Sciatic nerve (tissue), 2 donors: ENCODE measurements around the gene ALOXE3. TPM values are rescaled to one million over a fixed set of nuclear protein-coding genes. Genes with fewer than 3 reads are reported as not detected.
"Not testable (repeated sequence)": the region's sequence is repeated elsewhere in the genome, so short reads cannot be mapped to it uniquely, and the experiment has no call there.

Source experiments
- ATAC-seq: fragments of 200-7000 bp; cut with Tn5 transposase; one replicate; pipeline ENCODE4 v1.9.1; 2020; ENCODE audit warnings: mild to moderate bottlenecking, moderate library complexity
- DNase-seq: peaks from one replicate; pipeline ENCODE4 v3.0.0-alpha.2; 2020; ENCODE audit warnings: low spot score
- intact Hi-C: fragments of 100-400 bp; cut with DNase I; formaldehyde crosslinking; loops from one replicate; pipeline ENCODE4 v1.14.2; 2022
- total RNA-seq: library from RNA; stranded (reverse); fragmentation: NEBNext Ultra II Directional; extraction: Animal tissue kit (Norgen Biotek cat#: 25700); gene quantifications from one replicate; pipeline ENCODE4 v1.2.1, GENCODE V29; 2021
- donor health status: DM: no; HTN: no; CAD: no.
- donor health status: DM: no; HTN: no; CAD: no.

The ALOXE3 gene
- total RNA-seq, 1 donor from 2014 or later: not detected

GRCh38 chr17:8064561-8065019 is 53.7 kb downstream of the ALOXE3 start:
- intact Hi-C loops: no loop called here
- no peak for DNase-seq
- ATAC-seq: no peak

- DNase-seq (no peak), ATAC-seq (no peak)
- intact Hi-C loops: no loop called here
Observed at GRCh38 chr17:8063761-8064534, 54.4 kb downstream of the ALOXE3 start.

- ATAC-seq (no peak), DNase-seq (no peak)
- intact Hi-C loops: no loop called here
Observed at GRCh38 chr17:8062807-8063483, 55.4 kb downstream of the ALOXE3 start.

GRCh38 chr17:8062435-8062806 is 55.9 kb downstream of the ALOXE3 start:
- intact Hi-C loops: no loop called here
- DNase-seq (no peak), ATAC-seq (no peak)

GRCh38 chr17:8061851-8062250 is 56.5 kb downstream of the ALOXE3 start:
- ATAC-seq, intact Hi-C loops, DNase-seq: not testable (repeated sequence)

GRCh38 chr17:8060274-8060673 is 58.0 kb downstream of the ALOXE3 start:
- DNase-seq (no peak), ATAC-seq (peak; percentile 62)
- intact Hi-C loops: no loop called here

- ATAC-seq (no peak), DNase-seq (no peak)
- intact Hi-C loops: no loop called here
Observed at GRCh38 chr17:8059131-8059530, 59.2 kb downstream of the ALOXE3 start.

- DNase-seq: no peak
- ATAC-seq: peak; percentile 86
- intact Hi-C loops: no loop called here
Observed at GRCh38 chr17:8057691-8058114, 60.6 kb downstream of the ALOXE3 start.

- intact Hi-C loops: no loop called here
- ATAC-seq: no peak
- DNase-seq: no peak
Observed at GRCh38 chr17:8056976-8057625, 61.2 kb downstream of the ALOXE3 start.

GRCh38 chr17:8056232-8056975 is 61.9 kb downstream of the ALOXE3 start:
- DNase-seq: no peak
- intact Hi-C loops: no loop called here
- ATAC-seq: peak; percentile 73

- intact Hi-C loops: no loop called here
- no peak for DNase-seq
- no peak for ATAC-seq
Observed at GRCh38 chr17:8055851-8056231, 62.5 kb downstream of the ALOXE3 start.

GRCh38 chr17:8053600-8053999 is 64.7 kb downstream of the ALOXE3 start:
- DNase-seq: no peak
- intact Hi-C loops: no loop called here
- ATAC-seq: no peak

GRCh38 chr17:8052256-8053252 is 65.8 kb downstream of the ALOXE3 start:
- DNase-seq: no peak

GRCh38 chr17:8051831-8052230 is 66.5 kb downstream of the ALOXE3 start:
- intact Hi-C loops: no loop called here
- DNase-seq (no peak), ATAC-seq (no peak)

More at GRCh38 chr17:8052256-8053252, 65.8 kb downstream of the ALOXE3 start:
- intact Hi-C loops: no loop called here
- ATAC-seq: no peak

- DNase-seq (no peak), ATAC-seq (no peak)
- intact Hi-C loops: no loop called here
Observed at GRCh38 chr17:8048736-8049135, 69.6 kb downstream of the ALOXE3 start.

- DNase-seq (peak; percentile 49), ATAC-seq (no peak)
- intact Hi-C loops: no loop called here
Observed at GRCh38 chr17:8048236-8048635, 70.1 kb downstream of the ALOXE3 start.

GRCh38 chr17:8047769-8048110 is 70.6 kb downstream of the ALOXE3 start:
- intact Hi-C loops: no loop called here
- ATAC-seq: no peak
- peak; percentile 45 for DNase-seq
